NOMO-1 treated with DMSO at 0.1 percent for 48 hours (cell line): ENCODE results near the gene INTS7.

Experiments
- DNase-seq: peaks from one replicate; lab custom pipeline; 2025; ENCODE audit not compliant: unreplicated experiment; lab: John Stamatoyannopoulos, UW

Gene INTS7, protein sequence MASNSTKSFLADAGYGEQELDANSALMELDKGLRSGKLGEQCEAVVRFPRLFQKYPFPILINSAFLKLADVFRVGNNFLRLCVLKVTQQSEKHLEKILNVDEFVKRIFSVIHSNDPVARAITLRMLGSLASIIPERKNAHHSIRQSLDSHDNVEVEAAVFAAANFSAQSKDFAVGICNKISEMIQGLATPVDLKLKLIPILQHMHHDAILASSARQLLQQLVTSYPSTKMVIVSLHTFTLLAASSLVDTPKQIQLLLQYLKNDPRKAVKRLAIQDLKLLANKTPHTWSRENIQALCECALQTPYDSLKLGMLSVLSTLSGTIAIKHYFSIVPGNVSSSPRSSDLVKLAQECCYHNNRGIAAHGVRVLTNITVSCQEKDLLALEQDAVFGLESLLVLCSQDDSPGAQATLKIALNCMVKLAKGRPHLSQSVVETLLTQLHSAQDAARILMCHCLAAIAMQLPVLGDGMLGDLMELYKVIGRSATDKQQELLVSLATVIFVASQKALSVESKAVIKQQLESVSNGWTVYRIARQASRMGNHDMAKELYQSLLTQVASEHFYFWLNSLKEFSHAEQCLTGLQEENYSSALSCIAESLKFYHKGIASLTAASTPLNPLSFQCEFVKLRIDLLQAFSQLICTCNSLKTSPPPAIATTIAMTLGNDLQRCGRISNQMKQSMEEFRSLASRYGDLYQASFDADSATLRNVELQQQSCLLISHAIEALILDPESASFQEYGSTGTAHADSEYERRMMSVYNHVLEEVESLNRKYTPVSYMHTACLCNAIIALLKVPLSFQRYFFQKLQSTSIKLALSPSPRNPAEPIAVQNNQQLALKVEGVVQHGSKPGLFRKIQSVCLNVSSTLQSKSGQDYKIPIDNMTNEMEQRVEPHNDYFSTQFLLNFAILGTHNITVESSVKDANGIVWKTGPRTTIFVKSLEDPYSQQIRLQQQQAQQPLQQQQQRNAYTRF

GRCh38 chr1:212035123-212035834 is at the start of gene INTS7, which contains the start of gene DTL:
Gene INTS7 (minus strand): TSS chr1:212035557. CDS start chr1:212035437, 120 bp downstream.
Gene DTL (plus strand): TSS chr1:212035748. CDS start chr1:212035891, 143 bp downstream.
- DNase-seq: peak; percentile 100

- DNase-seq: no peak
Measured at GRCh38 chr1:212082765-212083406, 47.5 kb upstream of the INTS7 start.

GRCh38 chr1:212078826-212079225 is 43.5 kb upstream of the INTS7 start:
- no peak for DNase-seq

GRCh38 chr1:212077028-212077427 is 41.7 kb upstream of the INTS7 start:
- no peak for DNase-seq

GRCh38 chr1:212074856-212075255 is 39.5 kb upstream of the INTS7 start:
- DNase-seq: no peak

DNA sequence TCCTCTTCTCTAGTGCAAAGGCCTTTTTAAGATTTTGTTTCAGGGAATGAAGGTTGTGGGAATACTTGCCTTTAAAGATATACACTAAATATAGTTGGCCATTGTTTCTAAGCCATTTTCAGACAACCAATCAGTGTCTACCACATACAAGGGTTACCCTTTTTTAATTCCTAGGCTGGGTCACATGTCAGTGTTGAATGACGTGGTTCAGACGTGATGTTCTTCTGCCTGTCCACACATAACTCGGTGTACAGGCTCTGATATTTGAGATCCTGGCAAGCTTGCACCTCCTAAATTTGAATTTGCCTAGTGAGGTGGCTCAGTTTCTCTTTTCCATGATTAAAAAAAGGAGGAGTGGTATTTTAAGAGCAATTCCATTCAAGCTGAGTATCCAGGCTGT is 39.0 kb upstream of the INTS7 start:
- DNase-seq: no peak

DNA sequence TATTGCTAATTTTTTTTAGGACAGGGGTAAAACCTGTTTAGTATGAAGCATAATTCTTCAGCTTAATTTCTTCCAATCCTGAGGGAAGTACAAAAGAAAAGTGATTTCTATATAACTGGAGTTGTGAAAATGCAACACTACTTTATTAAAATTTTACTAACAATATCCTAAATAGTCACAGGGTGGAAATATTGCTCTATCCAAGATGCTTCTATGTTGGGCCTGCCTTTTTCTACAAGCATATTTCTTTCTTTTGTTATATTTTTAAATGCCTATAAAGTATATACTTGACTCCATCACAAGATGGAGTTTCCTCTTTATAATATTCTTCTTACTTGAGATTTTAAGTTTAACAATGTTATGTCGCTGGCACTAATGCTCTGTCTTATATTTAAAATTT is 38.1 kb upstream of the INTS7 start:
- no peak for DNase-seq

GRCh38 chr1:212072047-212072446 is 36.7 kb upstream of the INTS7 start:
- no peak for DNase-seq

- DNase-seq: peak; percentile 29
Measured at GRCh38 chr1:212070720-212071302, 35.5 kb upstream of the INTS7 start.

- no peak for DNase-seq
Measured at GRCh38 chr1:212067787-212068186, 32.4 kb upstream of the INTS7 start.

DNA sequence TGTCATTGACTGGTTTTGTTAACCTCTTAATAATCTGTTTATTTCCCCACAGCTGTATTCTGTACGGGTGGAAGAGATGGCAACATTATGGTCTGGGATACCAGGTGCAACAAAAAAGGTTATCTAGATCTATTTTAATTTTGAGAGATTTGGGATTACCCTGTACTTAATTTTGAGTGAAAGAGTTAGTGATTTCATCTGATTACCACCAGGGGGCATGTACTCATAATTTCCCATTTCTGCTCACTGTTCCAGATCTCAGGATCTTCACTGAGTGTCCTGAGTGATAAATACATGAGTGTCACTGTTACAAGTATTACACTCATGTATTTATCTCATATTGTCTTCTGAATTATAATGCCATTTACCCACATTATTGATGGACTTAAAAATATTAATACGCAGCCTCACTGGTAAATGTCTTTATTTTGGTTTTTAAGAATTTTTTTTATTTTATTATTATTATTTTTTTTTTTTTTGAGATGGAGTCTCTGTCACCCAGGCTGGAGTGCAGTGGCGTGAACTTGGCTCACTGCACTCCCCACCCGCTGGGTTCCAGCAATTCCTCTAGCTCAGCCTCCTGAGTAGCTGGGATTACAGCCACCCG is 27.6 kb upstream of the INTS7 start:
- DNase-seq: peak; percentile 35

DNA sequence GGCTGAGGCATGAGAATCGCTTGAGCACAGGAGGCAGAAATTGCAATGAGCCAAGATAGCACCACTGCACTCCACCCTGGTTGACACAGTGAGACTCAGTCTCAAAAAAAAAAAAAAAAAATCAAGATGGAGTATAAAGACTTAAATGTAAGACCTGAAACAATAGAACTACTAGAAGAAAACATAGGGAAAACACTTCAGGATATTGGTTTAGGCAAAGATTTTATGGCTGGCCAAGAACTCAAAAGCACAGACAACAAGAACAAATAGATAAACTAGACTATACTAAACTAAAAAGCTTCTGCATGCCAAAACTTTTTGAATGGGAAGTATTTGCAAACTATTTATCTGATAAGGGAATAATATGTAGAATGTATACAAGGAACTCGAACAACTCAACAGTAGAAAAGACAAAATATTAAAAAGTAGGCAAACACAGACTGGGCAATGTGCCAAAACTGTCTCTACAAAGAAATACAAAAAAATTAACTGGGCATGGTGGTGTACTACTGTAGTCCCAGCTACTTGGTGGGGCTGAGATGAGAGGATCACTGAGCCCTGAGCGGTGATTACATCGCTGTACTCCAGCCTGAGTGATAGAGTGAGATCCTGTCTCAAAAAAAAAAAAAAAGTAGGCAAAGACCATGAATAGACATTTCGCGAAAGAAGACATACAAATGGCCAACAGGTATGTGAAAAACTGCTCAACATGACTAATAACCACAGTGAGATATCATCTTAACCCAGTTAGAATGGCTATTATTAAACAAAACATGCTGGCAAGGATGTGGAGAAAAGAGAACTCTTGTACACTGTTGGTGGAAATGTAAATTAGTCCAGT is 25.5 kb upstream of the INTS7 start:
- DNase-seq: no peak

DNA sequence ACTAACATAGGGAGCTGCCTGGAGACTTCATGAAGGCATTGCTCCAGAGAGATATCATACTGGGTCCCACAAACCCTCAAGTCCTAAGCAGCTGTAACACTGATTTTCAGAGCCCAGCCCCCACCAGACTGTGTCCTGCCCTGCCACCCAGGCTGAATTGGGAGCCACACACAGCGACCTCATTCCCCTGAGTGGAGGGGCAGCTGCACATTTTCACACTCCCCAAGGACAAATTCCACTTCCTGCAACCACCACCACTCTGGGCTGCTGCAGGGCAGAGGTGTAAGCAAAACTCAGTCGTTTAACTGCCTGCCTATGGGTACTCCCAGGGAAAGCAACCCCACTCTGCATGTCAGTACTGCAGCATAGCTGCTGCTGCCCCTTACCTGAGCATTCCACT is 20.0 kb upstream of the INTS7 start:
- no peak for DNase-seq

DNA sequence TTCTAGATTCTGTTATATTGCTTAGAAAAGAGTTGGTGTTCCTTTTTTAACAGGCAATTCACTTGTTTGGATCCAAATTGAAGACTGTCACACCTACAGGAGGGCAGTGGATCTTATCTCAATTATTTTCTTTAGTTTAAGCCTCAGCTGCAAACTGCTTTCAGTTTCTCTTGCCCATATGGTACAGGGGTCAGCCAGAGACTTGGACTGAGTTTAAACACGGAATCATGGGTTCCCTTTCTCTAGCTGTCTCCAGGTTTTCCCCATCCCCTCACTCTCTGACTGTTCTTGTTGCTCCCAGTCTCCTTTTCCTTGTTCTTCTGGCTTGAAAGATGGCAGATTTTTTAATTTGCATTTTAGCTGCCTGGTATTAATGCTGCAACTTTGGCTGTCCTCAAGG is 18.6 kb upstream of the INTS7 start:
- no peak for DNase-seq

- no peak for DNase-seq
Measured at GRCh38 chr1:212045981-212046380, 10.6 kb upstream of the INTS7 start.

DNA sequence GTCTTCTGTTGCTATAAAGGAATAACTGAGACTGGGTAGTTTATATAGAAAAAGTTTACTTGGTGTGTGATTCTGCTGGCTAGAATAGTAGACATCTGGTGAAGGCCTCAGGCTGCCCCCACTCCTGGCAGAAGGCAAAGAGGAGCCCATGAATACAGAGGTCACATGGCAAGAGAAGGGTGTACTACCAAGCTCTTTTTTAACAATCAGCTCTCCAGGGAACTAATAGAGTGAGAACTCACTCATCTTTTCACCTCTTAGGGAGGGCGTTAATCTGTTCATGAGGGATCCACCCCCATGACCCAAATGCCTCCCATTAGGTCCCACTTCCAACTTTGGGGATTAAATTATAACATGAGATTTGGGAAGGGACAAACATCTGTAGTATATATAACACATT is 9.5 kb upstream of the INTS7 start:
- no peak for DNase-seq

DNA sequence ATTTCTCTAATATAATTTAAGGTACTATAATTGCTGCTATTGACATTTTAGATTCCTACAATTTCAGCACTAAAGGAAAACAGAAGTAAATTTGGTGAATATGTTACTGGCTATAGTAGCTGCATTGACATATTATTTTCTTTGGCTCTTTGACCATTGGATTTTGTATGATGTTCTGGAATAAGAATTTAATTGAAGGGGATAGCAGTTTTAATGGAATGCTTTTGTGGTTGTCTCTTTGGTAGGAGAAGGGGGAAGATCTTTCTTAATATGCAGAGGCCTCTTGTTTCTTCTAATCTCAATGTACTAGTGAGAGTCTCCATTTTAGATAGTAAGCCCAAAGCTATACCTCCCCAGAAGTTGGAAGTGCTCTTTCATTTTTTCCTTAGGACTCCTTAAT is 7.1 kb upstream of the INTS7 start:
- no peak for DNase-seq

GRCh38 chr1:212040629-212041412 is 5.5 kb upstream of the INTS7 start:
- DNase-seq: no peak
